PC-9 (cell line): Measurements from ENCODE around the gene CCDC69. TPM values are rescaled to one million over a fixed set of nuclear protein-coding genes. Genes with fewer than 3 reads are reported as not detected.

Experiments used
- BruUV-seq: library from RNA; stranded (reverse); fragments of 400-500 nt; replicated peaks from 2 replicates; lab custom pipeline; 2021; lab: Mats Ljungman, UMichigan
- CTCF ChIA-PET: fragments of 300-600 bp; sonication (Branson Sonifier 250); formaldehyde crosslinking; loops from one replicate; lab custom pipeline; 2022; ENCODE audit warnings: antibody characterized with exemption; lab: Charles Lee
- POLR2A ChIA-PET: fragments of 300-600 bp; sonication (Branson Sonifier 250); formaldehyde crosslinking; loops from one replicate; lab custom pipeline; 2022; ENCODE audit warnings: antibody characterized with exemption; ENCODE audit not compliant: unreplicated experiment; lab: Charles Lee
- DNase-seq, 2 experiments: peaks; one replicate each; pipeline versions ENCODE4 v3.0.0 to v3.0.0-alpha.2; 2015 to 2022; ENCODE audit warnings: mixed read lengths in 1 of 2
- H2AFZ ChIP-seq: fragments of 200-600 bp; sonication (generic); 2 replicates; pipeline ENCODE4 v1.8.1; 2017; ENCODE audit warnings: antibody characterized with exemption
- H3F3A ChIP-seq: fragments of 200-600 bp; sonication (generic); 2 replicates; pipeline ENCODE4 v1.8.1; 2017; ENCODE audit warnings: antibody characterized with exemption, mild to moderate bottlenecking, low read depth; ENCODE audit not compliant: insufficient read depth
- H3K27ac ChIP-seq: fragments of 200-600 bp; sonication (generic); 2 replicates; pipeline ENCODE4 v1.6.1; 2016; ENCODE audit warnings: mixed run types
- H3K27me3 ChIP-seq: fragments of 200-600 bp; sonication (generic); 2 replicates; pipeline ENCODE4 v1.6.1; 2016; ENCODE audit warnings: low read depth, mixed run types; ENCODE audit not compliant: insufficient read depth
- H3K36me3 ChIP-seq: fragments of 200-600 bp; sonication (generic); 2 replicates; pipeline ENCODE4 v1.6.1; 2016; ENCODE audit warnings: low read depth, mixed run types
- H3K4me1 ChIP-seq: fragments of 200-600 bp; sonication (generic); replicated peaks from 2 replicates; pipeline ENCODE4 v1.6.1; 2016; ENCODE audit warnings: mixed run types; ENCODE audit not compliant: insufficient read depth
- H3K4me2 ChIP-seq: fragments of 200-600 bp; sonication (generic); 2 replicates; pipeline ENCODE4 v1.6.1; 2017; ENCODE audit warnings: mixed run types
- H3K4me3 ChIP-seq: fragments of 200-600 bp; sonication (generic); 2 replicates; pipeline ENCODE4 v1.6.1; 2016; ENCODE audit warnings: mixed run types
- H3K79me2 ChIP-seq: fragments of 200-600 bp; sonication (generic); 2 replicates; pipeline ENCODE4 v1.6.1; 2017; ENCODE audit warnings: low read depth, mixed run types
- H3K9me2 ChIP-seq: fragments of 200-600 bp; sonication (generic); 2 replicates; pipeline ENCODE4 v1.8.1; 2017; ENCODE audit warnings: mild to moderate bottlenecking; ENCODE audit not compliant: insufficient read depth
- H3K9me3 ChIP-seq: fragments of 200-600 bp; sonication (generic); 2 replicates; pipeline ENCODE4 v1.8.1; 2016; ENCODE audit warnings: low read depth; ENCODE audit not compliant: insufficient read depth
- H4K20me1 ChIP-seq: fragments of 200-600 bp; sonication (generic); 2 replicates; pipeline ENCODE4 v1.8.1; 2017; ENCODE audit not compliant: insufficient read depth
- CTCF ChIP-seq: fragments of 200-600 bp; sonication (generic); conservative IDR thresholded peaks from 2 replicates; pipeline ENCODE4 v1.6.1; 2017; ENCODE audit warnings: mixed run types, antibody characterized with exemption, mild to moderate bottlenecking, moderate library complexity
- EZH2 ChIP-seq: fragments of 200-600 bp; sonication (generic); IDR thresholded peaks from 2 replicates; pipeline ENCODE4 v1.8.0; 2017; ENCODE audit warnings: antibody characterized with exemption, low read depth
- intact Hi-C: fragments of 100-400 bp; cut with micrococcal nuclease; formaldehyde crosslinking; loops from one replicate; pipeline ENCODE4 v1.10.0; 2022; ENCODE audit not compliant: unreplicated experiment
- total RNA-seq: library from RNA; stranded (reverse); gene quantifications from 2 replicates; pipeline ENCODE4 v1.2.3, GENCODE V29; 2021

Gene CCDC69
- total RNA-seq, 1 experiment from 2014 or later, result 0.50 TPM

- Histone ChIP-seq H2AFZ (no peak overlapping the region), H3K4me3 (no peak overlapping the region), H3F3A (no peaks in the 10 kb centered on the region), H3K27ac (no peak overlapping the region), H3K9me3 (no peaks in the 10 kb centered on the region), H3K79me2 (no peaks in the 10 kb centered on the region), H3K4me1 (no peaks in the 10 kb centered on the region), H3K36me3 (no peaks in the 10 kb centered on the region), H4K20me1 (no peaks in the 10 kb centered on the region), H3K4me2 (no peak overlapping the region), H3K9me2 (no peaks in the 10 kb centered on the region), H3K27me3 (no peaks in the 10 kb centered on the region)
- no peak for TF ChIP-seq CTCF
- no peak for TF ChIP-seq EZH2
- CTCF ChIA-PET, result no interaction called here
- no TSS peak for BruUV-seq
- no peak for DNase-seq
- intact Hi-C loops, result no loop called here
- POLR2A ChIA-PET, result no interaction called here
Observed at GRCh38 chr5:151216781-151217180, 7.1 kb downstream of the CCDC69 start.

GRCh38 chr5:151215546-151215880 is 8.4 kb downstream of the CCDC69 start:
- H2AFZ ChIP-seq, result no peak overlapping the region
- no peaks in the 10 kb centered on the region for H3K9me3 ChIP-seq
- no peaks in the 10 kb centered on the region for H3K36me3 ChIP-seq
- CTCF ChIA-PET, result interaction anchor here (0.6 kb wide), 1 partner anchor 425 kb away, joined by 5 read pairs; no protein-coding TSS in a partner anchor
- no peak overlapping the region for H3K4me3 ChIP-seq
- no peaks in the 10 kb centered on the region for H4K20me1 ChIP-seq
- intact Hi-C loops, result no loop called here
- BruUV-seq, result no TSS peak
- POLR2A ChIA-PET, result no interaction called here
- no peak for DNase-seq
- H3F3A ChIP-seq, result no peaks in the 10 kb centered on the region
- H3K79me2 ChIP-seq, result no peaks in the 10 kb centered on the region
- TF ChIP-seq CTCF, result no peak
- no peak for TF ChIP-seq EZH2
- H3K4me1 ChIP-seq, result no peaks in the 10 kb centered on the region
- H3K4me2 ChIP-seq, result no peak overlapping the region
- H3K27ac ChIP-seq, result no peak overlapping the region
- no peaks in the 10 kb centered on the region for H3K9me2 ChIP-seq
- no peaks in the 10 kb centered on the region for H3K27me3 ChIP-seq

GRCh38 chr5:151214614-151215545 is 9.0 kb downstream of the CCDC69 start:
- Histone ChIP-seq H4K20me1 (no peaks in the 10 kb centered on the region), H3K27ac (no peak overlapping the region), H3K36me3 (no peaks in the 10 kb centered on the region), H3K9me3 (no peaks in the 10 kb centered on the region), H3K4me1 (no peaks in the 10 kb centered on the region), H2AFZ (no peak overlapping the region), H3K79me2 (no peaks in the 10 kb centered on the region), H3K4me2 (no peak overlapping the region), H3K27me3 (no peaks in the 10 kb centered on the region), H3K4me3 (no peak overlapping the region), H3F3A (no peaks in the 10 kb centered on the region), H3K9me2 (no peaks in the 10 kb centered on the region)
- DNase-seq, result no peak
- POLR2A ChIA-PET, result no interaction called here
- BruUV-seq, result no TSS peak
- intact Hi-C loops, result no loop called here
- CTCF ChIA-PET, result no interaction called here
- TF ChIP-seq CTCF, result no peak
- no peak for TF ChIP-seq EZH2
